NCI-H128 (cell line): ENCODE data around the gene RPLP2.

Experiments used
- DNase-seq: peaks from one replicate; lab custom pipeline; 2025; ENCODE audit not compliant: unreplicated experiment; lab: John Stamatoyannopoulos, UW

The RPLP2 gene

DNA sequence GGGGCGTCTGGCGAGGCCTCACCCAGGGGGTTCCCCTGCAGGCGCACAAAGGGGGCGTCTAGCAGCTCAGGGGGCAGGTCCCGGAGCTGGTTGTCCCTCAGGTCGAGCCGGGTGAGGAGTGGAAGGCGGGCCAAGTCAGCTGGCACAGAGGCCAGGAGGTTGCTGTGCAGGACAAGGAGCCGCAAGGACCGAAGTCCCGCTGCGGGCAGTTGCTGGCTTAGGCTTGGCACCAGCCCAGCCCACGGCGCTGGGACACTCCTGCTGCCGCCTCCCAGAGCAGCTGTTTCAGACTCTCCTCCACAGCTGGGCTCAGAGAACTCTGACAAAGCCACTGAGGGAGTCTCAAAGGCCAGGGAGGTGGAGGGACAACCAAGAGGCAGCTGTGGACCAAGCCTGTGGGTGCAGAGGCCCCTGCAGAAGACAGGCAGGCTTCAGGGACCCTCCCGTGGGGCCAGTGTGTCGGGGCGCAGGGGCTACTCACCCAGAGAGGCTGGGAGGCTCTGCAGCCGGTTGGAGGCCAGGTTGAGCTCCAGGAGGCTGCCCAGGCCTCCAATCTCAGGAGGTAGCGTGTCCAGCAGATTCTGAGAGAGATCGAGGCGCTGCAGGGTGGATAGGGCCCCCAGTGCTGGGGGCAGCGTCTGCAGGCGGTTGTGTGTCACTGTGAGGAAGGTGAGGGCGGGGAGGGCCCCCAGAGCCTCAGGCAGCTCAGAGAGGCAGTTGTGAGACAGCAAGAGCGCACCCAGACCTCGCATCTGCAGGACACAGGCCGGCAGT, 6.9 kb upstream of the RPLP2 start:
- no peak for DNase-seq

- DNase-seq: no peak
Observed at GRCh38 chr11:803467-803742, 6.4 kb upstream of the RPLP2 start.

GRCh38 chr11:803770-804598, 5.8 kb upstream of the RPLP2 start:
- peak; percentile 51 for DNase-seq

DNA sequence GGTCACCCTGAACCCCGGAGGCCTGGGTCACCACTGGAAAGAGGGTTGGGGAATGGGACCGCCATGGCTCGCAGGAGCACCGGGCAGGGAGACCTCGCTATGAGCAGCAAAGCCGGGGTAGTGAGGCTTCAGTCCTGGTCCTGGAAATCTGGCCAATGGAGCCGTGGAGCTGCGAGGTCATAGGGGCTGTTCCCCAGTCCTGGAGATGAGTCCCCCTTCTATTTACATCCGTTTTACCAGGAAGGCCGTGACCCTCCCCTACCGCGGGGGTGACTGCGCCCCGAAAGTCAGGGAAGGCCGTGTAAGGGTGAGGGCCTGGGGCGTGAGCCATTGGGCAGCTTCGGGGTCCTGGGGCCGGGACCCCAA, 5.2 kb upstream of the RPLP2 start:
- no peak for DNase-seq

GRCh38 chr11:808427-809286, 1.1 kb upstream of the RPLP2 start:
- DNase-seq: no peak

DNA sequence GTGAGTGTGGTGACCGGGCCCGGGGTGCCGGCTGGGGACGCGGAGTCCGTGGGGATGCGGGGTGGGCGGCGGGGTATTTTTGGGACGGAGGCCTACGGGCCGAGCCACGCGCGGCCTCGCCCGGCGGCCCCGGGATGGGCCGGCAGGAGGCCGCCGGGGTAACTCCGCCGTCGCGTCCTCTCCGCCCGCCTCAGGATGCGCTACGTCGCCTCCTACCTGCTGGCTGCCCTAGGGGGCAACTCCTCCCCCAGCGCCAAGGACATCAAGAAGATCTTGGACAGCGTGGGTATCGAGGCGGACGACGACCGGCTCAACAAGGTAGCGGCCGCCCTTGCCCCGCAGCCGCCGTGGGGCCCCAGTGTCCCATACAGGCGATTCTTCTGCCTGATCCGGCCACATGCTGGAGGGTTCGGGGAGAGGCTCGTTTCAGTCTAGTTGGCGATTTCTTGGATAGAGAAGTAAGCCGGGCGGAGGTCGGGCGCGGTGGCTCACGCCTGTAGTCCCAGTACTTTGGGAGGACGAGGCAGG, 337 bp downstream of the RPLP2 start:
- DNase-seq: no peak

DNA sequence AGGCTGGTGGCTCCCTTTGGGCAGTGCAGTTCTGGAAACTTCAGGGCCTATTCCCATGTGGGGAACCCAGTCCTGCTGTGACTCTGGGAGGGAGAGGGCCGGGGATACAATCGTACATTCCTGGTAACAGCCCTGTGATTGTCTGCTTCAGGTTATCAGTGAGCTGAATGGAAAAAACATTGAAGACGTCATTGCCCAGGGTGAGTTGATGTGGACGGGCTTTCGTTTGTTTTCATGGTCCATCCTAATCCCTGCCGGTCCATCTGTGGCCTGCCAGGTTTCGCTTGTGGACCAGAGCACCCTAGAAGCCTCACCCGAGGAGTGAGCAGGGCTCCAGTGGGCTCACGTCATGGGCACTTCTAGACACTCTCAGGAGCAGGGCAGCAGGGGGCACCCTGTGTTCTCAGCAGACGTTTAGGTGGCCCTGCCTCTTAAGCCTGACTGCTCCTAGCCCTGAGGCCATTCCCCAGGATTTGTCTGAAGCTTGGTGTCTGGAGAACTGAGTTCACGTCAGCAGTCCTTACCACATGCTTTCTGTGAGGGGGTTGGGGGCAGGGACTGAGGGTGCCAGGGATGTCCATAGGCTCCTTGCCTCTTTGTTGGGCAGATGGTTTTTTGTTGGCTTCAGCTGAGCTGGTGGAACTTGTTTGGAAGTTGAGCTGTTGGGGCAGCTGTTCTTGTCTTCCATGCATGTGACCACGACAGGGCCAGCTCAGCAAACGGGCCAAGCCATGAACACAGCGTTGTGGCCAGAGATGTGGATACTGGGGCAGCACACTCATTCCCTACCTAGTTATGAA, 1.9 kb downstream of the RPLP2 start:
- DNase-seq: no peak

- DNase-seq: no peak
Observed at GRCh38 chr11:812390-812789, 2.6 kb downstream of the RPLP2 start.

DNA sequence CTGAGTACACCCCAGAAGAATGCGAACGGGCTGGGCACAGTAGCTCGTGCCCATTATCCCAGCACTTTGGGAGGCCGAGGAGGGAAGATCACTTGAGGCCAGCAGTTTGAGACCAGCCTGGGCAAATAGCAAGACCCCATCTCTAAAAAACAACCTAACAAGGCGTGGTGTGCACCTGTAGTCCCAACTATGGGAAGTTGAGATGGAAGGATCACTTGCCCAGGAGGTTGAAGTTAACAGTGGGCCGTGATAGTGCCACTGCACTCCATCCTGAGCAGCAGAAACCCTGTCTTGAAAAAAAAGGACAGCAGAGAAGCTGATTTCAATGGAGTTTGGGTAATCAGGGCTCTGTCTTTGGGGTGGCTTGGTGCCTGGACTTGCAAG, 3.3 kb downstream of the RPLP2 start:
- no peak for DNase-seq

- no peak for DNase-seq
Observed at GRCh38 chr11:813456-814096, 3.8 kb downstream of the RPLP2 start.

DNA sequence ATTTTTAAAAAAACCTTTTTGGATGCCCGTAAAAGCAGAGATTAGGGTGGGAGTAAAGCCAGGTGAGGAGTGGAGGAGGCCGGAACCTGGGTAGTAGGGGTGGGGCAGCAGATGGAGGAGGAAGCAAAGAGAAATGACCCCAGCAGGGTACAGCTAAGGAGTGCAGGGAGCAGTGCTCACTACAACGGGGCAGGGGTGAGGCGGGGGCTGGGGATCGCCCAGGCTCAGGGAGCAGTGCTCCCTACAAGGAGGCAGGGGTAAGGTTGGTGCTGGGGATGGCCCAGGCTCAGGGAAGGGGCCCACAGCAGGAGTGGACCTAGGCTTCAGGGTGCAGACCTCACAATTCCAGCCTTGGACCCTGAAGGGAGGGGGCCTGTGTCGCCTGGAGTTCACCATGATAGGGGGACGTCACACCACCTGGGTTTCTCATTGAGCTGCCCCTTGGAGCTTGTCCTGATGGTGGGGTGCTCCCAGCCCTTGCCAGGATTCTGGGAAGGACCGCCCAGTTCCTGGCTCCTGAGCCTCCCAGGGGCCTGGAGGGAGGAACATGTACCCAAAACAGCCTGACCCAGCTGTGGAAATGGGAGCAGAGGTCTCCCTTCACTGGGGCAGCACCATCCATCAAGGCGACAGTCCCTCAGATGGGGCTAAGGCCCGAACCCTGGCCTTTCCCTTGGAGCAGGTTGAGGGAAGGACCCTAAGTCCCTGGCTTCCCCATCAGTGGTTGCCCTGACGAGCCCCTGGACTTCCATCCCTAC, 6.1 kb downstream of the RPLP2 start:
- no peak for DNase-seq

GRCh38 chr11:816433-816779, 6.6 kb downstream of the RPLP2 start:
- DNase-seq: no peak

DNA sequence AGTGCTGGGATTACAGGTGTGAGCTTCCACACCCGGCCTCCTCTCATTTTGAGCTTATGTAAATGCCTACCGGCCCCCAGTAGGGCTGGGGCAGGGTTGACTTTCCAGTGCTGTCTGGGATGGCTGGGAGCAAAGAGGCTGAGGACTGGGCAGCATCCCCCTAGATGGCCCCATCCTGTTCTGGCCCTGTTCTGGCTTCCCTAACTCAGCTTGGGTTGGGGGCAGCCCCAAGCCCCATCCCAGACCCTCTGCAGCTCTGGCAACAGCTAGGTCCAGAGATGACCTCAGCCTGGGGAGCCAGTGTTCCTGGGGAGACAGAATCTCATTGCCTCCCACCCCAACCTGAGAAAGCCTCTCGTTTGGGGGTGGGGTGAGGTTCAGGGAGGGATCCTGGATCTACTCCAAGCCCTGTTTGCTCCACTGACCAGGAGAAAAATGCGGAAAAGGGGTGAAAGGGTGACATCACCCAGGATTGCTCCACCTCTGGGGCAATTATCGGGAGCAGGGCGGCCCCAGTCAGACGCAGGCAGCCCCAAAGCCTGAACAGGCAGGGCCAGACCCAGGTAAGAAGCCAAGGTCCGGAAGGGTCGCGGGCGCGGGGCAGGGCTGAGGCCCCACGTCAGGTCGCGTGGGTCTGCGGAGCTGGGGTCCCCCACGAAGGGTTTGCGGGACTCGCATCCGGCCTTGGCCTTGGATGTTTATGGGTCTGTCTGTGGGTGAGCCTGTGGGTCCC, 8.8 kb downstream of the RPLP2 start, which contains the start of gene PNPLA2:
TSS of gene PNPLA2 (plus strand) at position 519 of the 733 bp plus-strand sequence. CDS start 805 bp downstream, outside the sequence.
- no peak for DNase-seq

DNA sequence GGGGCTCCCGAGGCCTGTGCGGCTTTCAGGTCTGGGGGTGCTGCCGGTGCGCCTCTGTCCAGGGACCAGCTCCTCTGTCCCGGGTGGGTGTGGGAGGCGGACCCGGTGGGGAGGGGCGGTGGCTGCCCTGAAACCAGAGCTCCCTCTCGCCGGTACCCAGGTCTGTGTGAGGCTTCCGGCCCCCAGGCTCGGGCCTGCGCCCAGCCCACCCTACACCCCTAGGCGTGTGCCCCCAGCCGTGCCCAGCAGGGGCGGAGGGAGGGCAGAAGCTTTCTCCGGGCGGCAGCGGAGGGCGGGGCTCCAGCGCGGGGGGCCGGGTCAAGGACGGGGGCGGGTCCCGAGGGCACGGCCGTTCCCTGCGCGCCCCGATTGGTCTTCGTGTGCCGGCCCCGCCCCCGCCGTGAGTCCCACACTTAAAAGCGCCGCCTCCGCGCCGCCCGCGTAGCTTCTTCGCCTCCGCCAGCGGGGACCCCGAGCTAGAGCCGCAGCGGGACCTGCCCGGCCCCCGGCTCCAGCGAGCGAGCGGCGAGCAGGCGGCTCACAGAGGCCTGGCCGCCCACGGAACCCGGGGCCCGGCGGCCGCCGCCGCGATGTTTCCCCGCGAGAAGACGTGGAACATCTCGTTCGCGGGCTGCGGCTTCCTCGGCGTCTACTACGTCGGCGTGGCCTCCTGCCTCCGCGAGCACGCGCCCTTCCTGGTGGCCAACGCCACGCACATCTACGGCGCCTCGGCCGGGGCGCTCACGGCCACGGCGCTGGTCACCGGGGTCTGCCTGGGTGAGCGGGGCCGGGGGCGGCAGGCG, 9.6 kb downstream of the RPLP2 start:
- peak; percentile 66 for DNase-seq

- peak; percentile 57 for DNase-seq
Observed at GRCh38 chr11:819943-820649, 10.3 kb downstream of the RPLP2 start.

GRCh38 chr11:820655-821511, 11.1 kb downstream of the RPLP2 start:
- DNase-seq: no peak
